HG02678 (cell line): ENCODE measurements around the gene WDR86.

Source experiments
- ATAC-seq: cut with Tn5 transposase; IDR thresholded peaks from one replicate; pipeline ENCODE4 v1.9.1; 2021; ENCODE audit warnings: mild to moderate bottlenecking, moderate library complexity; ENCODE audit not compliant: unreplicated experiment

Gene WDR86

GRCh38 chr7:151381348-151382078 lies 28.3 kb downstream of the WDR86 start:
- ATAC-seq = no peak

DNA sequence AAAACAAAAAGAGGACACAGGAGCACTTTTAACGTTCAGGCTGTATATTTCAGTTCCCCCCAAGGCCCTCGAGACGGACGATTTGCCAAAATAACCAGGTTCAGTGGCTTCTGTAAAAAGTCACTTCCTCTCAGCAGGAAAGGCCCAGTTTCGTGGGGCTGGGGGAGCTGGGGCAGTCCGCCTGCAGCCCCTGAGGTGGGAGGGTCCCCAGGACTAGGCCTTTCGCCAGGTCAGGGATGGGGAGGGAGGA lies 28.8 kb downstream of the WDR86 start:
- ATAC-seq = no peak

- no peak for ATAC-seq
Observed at GRCh38 chr7:151380199-151381097, 29.4 kb downstream of the WDR86 start.

DNA sequence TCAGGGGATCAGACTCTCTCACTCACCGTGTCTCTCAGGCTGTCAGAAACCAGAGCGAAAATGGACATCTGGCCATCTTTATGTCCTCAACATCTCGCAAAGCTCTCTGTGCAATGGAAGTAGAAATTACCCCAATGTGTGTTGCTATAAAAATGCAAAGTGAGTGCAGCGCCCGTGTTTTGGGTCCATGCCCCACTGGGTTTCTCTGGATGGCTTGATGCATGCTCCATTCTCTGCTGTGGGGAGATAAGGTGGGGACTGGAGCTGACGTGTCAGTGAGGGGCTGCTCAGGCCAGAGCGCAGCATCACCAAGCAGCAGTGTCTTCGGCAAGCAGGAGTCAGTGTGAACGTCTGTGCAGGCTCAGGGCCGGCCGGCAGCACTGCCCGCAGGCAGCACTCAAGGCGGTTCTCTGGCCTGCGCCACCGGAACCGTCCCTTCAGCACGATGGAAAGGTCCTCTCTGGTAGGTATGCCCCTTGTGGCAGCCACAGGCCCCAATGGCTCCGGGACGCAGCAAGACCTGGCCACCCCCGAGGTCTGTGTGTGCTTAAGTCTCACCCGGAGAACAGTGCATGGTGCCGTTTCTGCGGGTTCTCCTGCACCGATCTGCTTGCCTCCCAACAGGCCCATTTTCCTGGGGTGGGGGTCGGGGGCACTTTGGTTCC lies 30.2 kb downstream of the WDR86 start:
- no peak for ATAC-seq

GRCh38 chr7:151379193-151379520 lies 30.7 kb downstream of the WDR86 start:
- no peak for ATAC-seq

- no peak for ATAC-seq
Observed at GRCh38 chr7:151378496-151379192, 31.2 kb downstream of the WDR86 start.

DNA sequence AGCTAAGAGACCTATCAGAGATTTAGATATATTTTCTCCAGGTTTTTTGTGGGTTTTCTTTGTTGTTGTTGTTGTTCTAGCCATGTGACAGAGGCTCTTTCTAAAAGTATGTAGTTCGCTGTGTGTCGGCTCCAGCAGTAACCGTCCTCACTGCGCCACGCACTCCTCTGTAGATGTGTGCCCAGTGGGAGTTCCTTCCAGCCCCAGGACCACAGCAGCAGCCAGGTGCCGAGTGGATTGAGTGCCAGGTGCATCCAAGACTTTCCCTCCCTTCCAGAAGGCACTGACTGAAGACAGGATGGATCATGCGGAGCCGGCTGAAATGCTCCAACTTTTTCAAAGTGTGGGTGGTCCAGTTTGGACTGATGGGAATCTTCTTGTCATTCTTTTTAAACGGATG lies 31.8 kb downstream of the WDR86 start:
- no peak for ATAC-seq

GRCh38 chr7:151377406-151377805 lies 32.4 kb downstream of the WDR86 start:
- ATAC-seq = no peak

- no peak for ATAC-seq
Observed at GRCh38 chr7:151376218-151376902, 33.5 kb downstream of the WDR86 start.

GRCh38 chr7:151375530-151376217 lies 34.2 kb downstream of the WDR86 start:
- no peak for ATAC-seq

- ATAC-seq = no peak
Observed at GRCh38 chr7:151374726-151375125, 35.1 kb downstream of the WDR86 start.

- ATAC-seq = no peak
Observed at GRCh38 chr7:151374139-151374538, 35.7 kb downstream of the WDR86 start.

DNA sequence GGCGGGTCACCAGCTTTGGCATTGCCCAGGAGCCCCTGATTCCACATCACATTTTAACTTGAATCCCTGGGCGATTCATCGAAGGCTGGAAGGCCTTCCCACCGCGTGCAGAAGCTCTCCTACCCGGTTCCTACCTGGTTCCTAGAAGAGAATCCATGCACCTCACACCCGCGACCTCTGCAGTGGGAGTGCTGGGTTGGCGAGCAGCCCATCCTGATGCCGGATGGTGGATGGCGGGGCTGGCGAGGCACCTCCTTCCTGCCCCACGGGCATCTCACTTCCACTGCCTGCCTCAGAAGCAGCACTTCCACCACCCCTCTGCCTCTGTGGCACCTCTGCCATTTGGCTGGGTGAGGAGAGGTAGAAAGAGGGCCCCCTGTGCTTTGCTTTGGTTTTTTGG lies 36.2 kb downstream of the WDR86 start:
- ATAC-seq = no peak

GRCh38 chr7:151372612-151373265 lies 37.1 kb downstream of the WDR86 start:
- no peak for ATAC-seq

DNA sequence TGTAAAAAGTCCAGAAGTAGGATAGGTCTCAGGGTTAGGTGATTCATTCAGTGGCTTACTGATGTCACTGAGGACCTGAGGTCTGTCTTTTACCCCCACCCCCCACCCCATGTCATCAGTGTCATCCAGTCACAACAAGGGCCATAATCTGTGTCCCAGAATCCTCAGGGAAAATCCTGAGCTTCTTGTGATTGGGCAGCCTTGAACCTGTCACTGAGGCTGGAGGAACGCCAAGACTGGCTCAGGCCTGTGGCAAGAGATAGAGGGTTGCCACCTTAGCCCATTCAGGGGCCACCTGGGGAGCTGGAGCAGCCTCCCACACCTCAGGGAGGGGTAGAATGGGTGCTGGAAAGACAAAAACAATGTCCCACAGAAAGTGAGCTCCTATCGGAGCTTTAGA lies 38.6 kb downstream of the WDR86 start:
- no peak for ATAC-seq

DNA sequence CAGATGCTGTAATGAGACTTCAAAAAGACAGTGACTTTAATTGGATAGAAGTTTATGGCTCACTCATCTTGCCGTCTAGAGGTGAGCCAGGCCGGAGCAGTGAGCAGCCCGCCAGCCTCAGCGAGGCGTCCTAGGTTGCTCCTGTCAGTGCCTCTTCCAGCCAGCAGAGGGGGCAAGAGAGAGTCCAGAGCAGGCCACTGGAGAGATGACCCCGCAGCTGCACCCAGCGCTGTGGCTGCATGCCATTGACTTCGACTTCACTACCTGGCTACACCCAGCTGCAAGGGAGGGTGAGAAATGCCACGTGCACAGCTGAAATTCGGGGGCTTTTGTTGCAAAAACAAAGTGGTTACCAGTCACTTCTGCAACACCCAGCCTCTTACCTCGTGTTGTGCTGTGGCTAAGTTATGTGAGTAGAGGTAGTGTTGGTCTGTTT lies 41.7 kb downstream of the WDR86 start:
- peak; percentile 95 for ATAC-seq

DNA sequence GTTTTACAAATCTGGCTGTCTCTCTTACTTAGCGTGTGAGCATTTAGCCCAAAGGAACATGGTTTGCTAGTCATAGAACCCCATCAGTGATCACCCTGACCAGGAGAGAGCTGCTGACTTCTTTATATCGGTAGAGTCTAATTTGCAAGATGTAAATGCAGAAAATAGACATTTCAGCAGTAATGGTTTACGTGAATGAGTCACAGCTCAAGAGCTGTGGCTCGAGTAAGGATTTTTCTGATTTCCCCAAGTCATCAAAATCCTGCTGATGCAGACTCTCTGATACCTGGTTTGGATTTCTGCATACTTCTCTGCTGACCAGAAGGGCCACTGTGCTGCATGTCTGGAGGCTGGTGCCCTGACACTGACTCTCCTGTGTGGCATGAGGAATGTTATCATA lies 42.6 kb downstream of the WDR86 start:
- ATAC-seq = no peak

GRCh38 chr7:151366880-151367222 lies 43.0 kb downstream of the WDR86 start:
- no peak for ATAC-seq

DNA sequence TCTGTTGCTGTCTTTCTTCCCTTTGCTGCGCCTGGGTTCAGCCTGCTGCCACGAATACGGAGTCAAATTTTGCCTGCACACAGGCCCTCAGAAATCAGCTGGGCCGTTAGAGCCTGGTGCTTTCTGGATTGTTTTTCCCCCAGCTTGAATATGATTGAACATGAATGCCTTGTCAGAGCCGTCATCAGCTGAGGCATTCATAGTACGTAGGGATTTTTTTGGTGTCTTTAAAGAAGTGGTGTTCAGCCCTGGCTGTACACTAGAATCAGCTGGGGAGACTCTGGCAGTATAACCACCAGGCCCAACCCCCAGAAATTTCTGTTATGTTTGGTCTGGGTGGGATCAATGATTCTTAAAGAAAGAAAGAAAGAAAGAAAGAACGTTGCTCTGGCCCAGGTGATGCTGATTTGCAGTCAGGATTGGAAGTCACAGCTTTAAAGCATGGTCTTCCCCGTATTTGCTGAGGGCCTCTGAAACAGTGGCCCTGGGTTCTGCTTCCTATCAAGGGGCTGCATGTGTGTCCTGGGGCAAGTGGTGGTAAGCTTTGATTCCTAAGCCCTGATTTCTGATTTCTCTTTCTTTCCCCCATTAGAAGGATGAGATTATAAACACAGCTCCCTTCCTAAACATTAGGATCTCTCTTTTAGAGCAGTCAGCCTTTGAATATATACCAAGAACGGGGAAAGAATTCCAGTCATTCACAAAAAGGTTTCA lies 43.5 kb downstream of the WDR86 start:
- ATAC-seq = no peak
